ENCODE measurements around the gene PQBP1.

The PQBP1 gene

GRCh38 chrX:48933757-48934156 is 36.0 kb downstream of the PQBP1 start:
- no peak for TF ChIP-seq CTCF (IDR thresholded peaks at IDR 0.05; ENCODE audit: extremely low read depth, insufficient read depth, missing control alignments)
- no peak for DNase-seq (ENCODE audit: low spot score)
- in situ Hi-C loops (cut with MboI; ENCODE audit: low pct_unique_long_range_greater_than_20kb, low sequenced_read_pairs, unreplicated experiment), result no loop called here

- in situ Hi-C loops (cut with MboI; ENCODE audit: low pct_unique_long_range_greater_than_20kb, low sequenced_read_pairs, unreplicated experiment), result no loop called here
- no peak for DNase-seq (ENCODE audit: low spot score)
Observed at GRCh38 chrX:48934581-48935300, 37.0 kb downstream of the PQBP1 start.

GRCh38 chrX:48935301-48935670 is 37.6 kb downstream of the PQBP1 start:
- in situ Hi-C loops (cut with MboI; ENCODE audit: low pct_unique_long_range_greater_than_20kb, low sequenced_read_pairs, unreplicated experiment), result no loop called here
- no peak for TF ChIP-seq CTCF (IDR thresholded peaks at IDR 0.05; ENCODE audit: extremely low read depth, insufficient read depth, missing control alignments)
- DNase-seq (ENCODE audit: low spot score), result no peak

More at GRCh38 chrX:48934581-48935300, 37.0 kb downstream of the PQBP1 start:
- TF ChIP-seq CTCF (IDR thresholded peaks at IDR 0.05; ENCODE audit: extremely low read depth, insufficient read depth, missing control alignments), result no peak

GRCh38 chrX:48936429-48937053 is 38.8 kb downstream of the PQBP1 start:
- DNase-seq (ENCODE audit: low spot score), result no peak
- no peak for TF ChIP-seq CTCF (IDR thresholded peaks at IDR 0.05; ENCODE audit: extremely low read depth, insufficient read depth, missing control alignments)
- in situ Hi-C loops (cut with MboI; ENCODE audit: low pct_unique_long_range_greater_than_20kb, low sequenced_read_pairs, unreplicated experiment), result no loop called here

GRCh38 chrX:48937054-48937907 is 39.6 kb downstream of the PQBP1 start:
- in situ Hi-C loops (cut with MboI; ENCODE audit: low pct_unique_long_range_greater_than_20kb, low sequenced_read_pairs, unreplicated experiment), result no loop called here
- peak; percentile 50 for TF ChIP-seq CTCF (IDR thresholded peaks at IDR 0.05; ENCODE audit: extremely low read depth, insufficient read depth, missing control alignments)
- DNase-seq (ENCODE audit: low spot score), result peak; percentile 70

GRCh38 chrX:48938721-48939425 is 41.1 kb downstream of the PQBP1 start:
- DNase-seq (ENCODE audit: low spot score), result no peak
- in situ Hi-C loops (cut with MboI; ENCODE audit: low pct_unique_long_range_greater_than_20kb, low sequenced_read_pairs, unreplicated experiment), result no loop called here

More at GRCh38 chrX:48938721-48939425, 41.1 kb downstream of the PQBP1 start:
- TF ChIP-seq CTCF (IDR thresholded peaks at IDR 0.05; ENCODE audit: extremely low read depth, insufficient read depth, missing control alignments), result no peak

Measured in GM13977 (cell line).